MM.1S (cell line): ENCODE data around the gene PRKCE.

Experiments
- CTCF ChIP-seq: fragments of 300-600 bp; sonication (generic); IDR thresholded peaks from 2 replicates; pipeline ENCODE4 v1.5.1; 2016; ENCODE audit warnings: antibody characterized with exemption, low read length, mixed read lengths
- EZH2 ChIP-seq: fragments of 300-600 bp; sonication (generic); optimal IDR thresholded peaks from 2 replicates; pipeline ENCODE3; 2017; ENCODE audit warnings: low read depth, mild to moderate bottlenecking, antibody characterized with exemption, low read length, mixed read lengths

GRCh38 chr2:45726188-45726587 is 74.7 kb downstream of the PRKCE start:
- TF ChIP-seq EZH2 (no peak), CTCF (no peak)
